ENCODE measurements around the gene PADI4. TPM values are rescaled to one million over a fixed set of nuclear protein-coding genes. Genes with fewer than 3 reads are reported as not detected.

The PADI4 gene
- total RNA-seq, 1 donor from 2014 or later, result 0.29 TPM

DNA sequence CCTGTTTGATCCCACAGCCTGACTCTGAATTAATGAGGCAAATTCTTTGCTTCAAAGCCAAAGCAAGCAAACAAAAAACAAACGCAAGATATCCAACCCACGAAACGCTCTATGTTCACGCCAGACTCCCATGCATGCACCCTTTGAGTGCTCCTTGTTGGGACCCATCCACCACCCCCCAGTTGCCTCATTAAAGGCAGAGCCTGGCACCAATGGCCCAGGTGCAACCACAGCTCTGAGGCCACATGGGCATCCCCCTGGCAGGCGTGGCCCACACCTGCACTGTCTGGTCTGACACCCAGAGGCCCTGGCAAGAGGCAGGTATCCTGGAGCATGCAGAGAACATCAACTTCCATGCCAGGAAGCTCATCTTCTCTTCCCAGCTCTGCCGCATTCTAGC is 1.1 kb upstream of the PADI4 start:
- DNase-seq (no peak), ATAC-seq (ENCODE audit: low read depth) (no peak)
- intact Hi-C loops (cut with micrococcal nuclease), result no loop called here
- ChIA-PET CTCF (no interaction called here), POLR2A (no interaction called here)
- Mint-ChIP-seq H3K4me3 (no peak overlapping the region), H3K27me3 (peaks cover 25% of the 10 kb centered on the region), H3K4me1 (no peaks in the 10 kb centered on the region), H3K36me3 (ENCODE audit: low read depth) (no peaks in the 10 kb centered on the region), H3K9me3 (peaks cover 7% of the 10 kb centered on the region), H3K27ac (no peak overlapping the region)
- TF ChIP-seq, protein P1, sequence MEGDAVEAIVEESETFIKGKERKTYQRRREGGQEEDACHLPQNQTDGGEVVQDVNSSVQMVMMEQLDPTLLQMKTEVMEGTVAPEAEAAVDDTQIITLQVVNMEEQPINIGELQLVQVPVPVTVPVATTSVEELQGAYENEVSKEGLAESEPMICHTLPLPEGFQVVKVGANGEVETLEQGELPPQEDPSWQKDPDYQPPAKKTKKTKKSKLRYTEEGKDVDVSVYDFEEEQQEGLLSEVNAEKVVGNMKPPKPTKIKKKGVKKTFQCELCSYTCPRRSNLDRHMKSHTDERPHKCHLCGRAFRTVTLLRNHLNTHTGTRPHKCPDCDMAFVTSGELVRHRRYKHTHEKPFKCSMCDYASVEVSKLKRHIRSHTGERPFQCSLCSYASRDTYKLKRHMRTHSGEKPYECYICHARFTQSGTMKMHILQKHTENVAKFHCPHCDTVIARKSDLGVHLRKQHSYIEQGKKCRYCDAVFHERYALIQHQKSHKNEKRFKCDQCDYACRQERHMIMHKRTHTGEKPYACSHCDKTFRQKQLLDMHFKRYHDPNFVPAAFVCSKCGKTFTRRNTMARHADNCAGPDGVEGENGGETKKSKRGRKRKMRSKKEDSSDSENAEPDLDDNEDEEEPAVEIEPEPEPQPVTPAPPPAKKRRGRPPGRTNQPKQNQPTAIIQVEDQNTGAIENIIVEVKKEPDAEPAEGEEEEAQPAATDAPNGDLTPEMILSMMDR (IDR thresholded peaks at IDR 0.05), result no peak

DNA sequence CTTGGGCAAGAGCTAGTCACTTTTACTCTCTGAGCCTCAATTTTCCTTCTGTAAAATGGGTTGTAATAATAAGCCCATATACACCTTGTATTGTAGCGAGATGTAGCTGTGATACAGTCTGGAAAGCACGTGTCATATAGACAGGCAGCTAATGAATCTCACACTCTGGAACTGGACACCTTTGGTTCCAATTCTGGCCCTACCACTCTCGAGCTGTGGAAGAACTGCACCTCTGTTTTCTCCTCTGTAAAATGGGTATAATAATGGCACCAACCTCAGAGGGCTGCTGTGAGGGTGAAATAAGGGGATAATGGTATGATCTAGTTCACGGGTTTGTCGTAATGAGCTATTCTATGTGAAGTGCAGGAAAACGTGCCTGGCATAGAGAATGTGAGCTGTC is 668 bp upstream of the PADI4 start:
- TF ChIP-seq, protein P1 (IDR thresholded peaks at IDR 0.05), result no peak
- H3K27ac Mint-ChIP-seq, result no peak overlapping the region
- POLR2A ChIA-PET, result no interaction called here
- ATAC-seq (ENCODE audit: low read depth), result no peak
- intact Hi-C loops (cut with micrococcal nuclease), result no loop called here
- H3K4me3 Mint-ChIP-seq, result no peak overlapping the region
- no peak for DNase-seq
- CTCF ChIA-PET, result no interaction called here
- H3K9me3 Mint-ChIP-seq, result peaks cover 3% of the 10 kb centered on the region
- H3K36me3 Mint-ChIP-seq (ENCODE audit: low read depth), result no peaks in the 10 kb centered on the region
- peaks cover 25% of the 10 kb centered on the region for H3K27me3 Mint-ChIP-seq
- H3K4me1 Mint-ChIP-seq, result no peaks in the 10 kb centered on the region

DNA sequence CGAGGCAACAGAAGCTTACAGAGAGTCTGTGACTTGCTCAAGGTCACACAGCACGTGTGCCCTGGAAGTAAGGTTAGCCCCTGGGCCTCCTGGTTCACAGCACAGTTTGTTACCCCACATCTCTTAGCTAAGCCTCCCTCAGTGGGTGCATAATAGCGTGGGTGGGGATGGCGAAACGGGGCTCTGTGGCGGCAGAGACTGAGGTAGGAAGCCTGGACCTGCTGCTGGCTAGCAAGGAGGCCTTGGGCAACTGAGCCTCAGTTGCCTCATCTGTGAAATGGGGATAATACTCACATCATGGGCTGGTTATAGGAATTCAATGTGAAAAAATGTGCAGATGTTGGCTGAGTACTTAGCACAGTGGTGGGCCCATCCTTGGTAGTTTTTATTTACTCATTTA is 596 bp downstream of the PADI4 start:
- POLR2A ChIA-PET, result no interaction called here
- TF ChIP-seq, protein P1 (IDR thresholded peaks at IDR 0.05), result no peak
- CTCF ChIA-PET, result no interaction called here
- H3K9me3 Mint-ChIP-seq, result no peaks in the 10 kb centered on the region
- intact Hi-C loops (cut with micrococcal nuclease), result no loop called here
- H3K27ac Mint-ChIP-seq, result no peak overlapping the region
- H3K27me3 Mint-ChIP-seq, result peaks cover 27% of the 10 kb centered on the region
- no peaks in the 10 kb centered on the region for H3K36me3 Mint-ChIP-seq (ENCODE audit: low read depth)
- no peak for ATAC-seq (ENCODE audit: low read depth)
- H3K4me1 Mint-ChIP-seq, result no peaks in the 10 kb centered on the region
- no peak overlapping the region for H3K4me3 Mint-ChIP-seq
- no peak for DNase-seq

DNA sequence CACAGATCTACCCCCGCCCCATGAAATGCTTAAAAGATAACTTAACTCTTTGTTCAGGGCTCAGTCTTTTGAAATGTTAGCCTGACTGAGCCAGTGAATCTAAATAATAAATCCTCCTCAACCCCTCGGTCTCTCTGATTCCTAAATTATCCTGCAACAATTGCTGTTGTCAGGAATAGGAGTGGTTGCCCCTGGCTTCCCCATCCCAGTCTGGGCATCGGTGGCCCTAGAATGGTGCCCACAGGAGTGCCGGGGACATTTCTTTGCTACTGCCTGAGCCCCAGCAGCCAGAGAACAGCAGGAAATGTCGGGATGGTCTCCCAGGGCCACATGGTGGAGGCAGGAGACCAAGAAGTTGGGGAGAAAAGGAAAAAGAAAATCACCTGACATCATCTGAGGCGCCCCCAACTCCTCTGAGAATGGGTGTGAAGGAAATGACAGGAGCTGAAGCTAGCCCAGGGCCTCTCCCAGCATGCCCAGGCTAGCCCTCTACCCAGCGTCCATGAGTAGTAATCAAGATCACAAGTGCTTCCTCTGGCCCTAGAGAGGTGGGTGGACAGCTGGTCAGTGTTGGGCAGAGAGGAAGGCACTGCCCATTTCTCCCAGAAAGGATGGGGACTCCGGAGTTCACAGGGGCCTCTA is 1.6 kb downstream of the PADI4 start:
- intact Hi-C loops (cut with micrococcal nuclease), result no loop called here
- Mint-ChIP-seq H3K4me1 (no peaks in the 10 kb centered on the region), H3K36me3 (ENCODE audit: low read depth) (no peaks in the 10 kb centered on the region), H3K27me3 (peaks cover 27% of the 10 kb centered on the region), H3K4me3 (no peak overlapping the region), H3K27ac (no peak overlapping the region), H3K9me3 (no peaks in the 10 kb centered on the region)
- TF ChIP-seq, protein P1 (IDR thresholded peaks at IDR 0.05), result no peak
- DNase-seq (no peak), ATAC-seq (ENCODE audit: low read depth) (no peak)
- ChIA-PET POLR2A (no interaction called here), CTCF (no interaction called here)

DNA sequence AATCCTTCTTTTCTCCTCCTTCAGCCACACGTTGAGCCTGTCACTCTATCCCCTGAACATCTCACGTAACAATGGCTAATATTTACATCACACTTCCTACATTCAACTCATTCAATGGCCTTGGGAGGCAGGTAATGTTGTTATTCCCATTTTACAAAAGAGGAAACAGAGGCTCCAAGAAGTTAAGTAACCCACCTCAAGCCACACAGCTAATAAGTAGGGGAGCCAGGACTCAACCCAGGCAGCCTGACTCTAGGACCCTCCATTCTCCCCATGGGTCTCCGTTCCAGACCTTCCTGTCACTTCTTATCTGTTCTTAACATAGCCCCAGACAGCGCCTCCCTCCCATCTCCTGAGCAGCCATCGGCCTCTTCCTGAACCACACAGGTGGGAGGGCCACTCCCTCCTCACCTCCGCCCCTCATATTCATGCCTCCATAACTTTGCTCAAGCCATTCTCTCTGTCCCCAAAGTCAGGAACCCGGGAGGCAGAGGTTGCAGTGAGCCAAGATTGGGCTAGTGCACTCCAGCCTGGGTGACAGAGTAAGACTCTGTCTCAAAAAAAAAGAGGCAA is 2.2 kb downstream of the PADI4 start:
- H3K27ac Mint-ChIP-seq, result no peak overlapping the region
- H3K27me3 Mint-ChIP-seq, result peaks cover 27% of the 10 kb centered on the region
- H3K36me3 Mint-ChIP-seq (ENCODE audit: low read depth), result no peaks in the 10 kb centered on the region
- intact Hi-C loops (cut with micrococcal nuclease), result no loop called here
- TF ChIP-seq, protein P1 (IDR thresholded peaks at IDR 0.05), result no peak
- H3K4me1 Mint-ChIP-seq, result no peaks in the 10 kb centered on the region
- no peak for DNase-seq
- H3K9me3 Mint-ChIP-seq, result no peaks in the 10 kb centered on the region
- ATAC-seq (ENCODE audit: low read depth), result no peak
- H3K4me3 Mint-ChIP-seq, result no peak overlapping the region
- ChIA-PET POLR2A (no interaction called here), CTCF (no interaction called here)
